Endothelial cell of umbilical vein (primary cell): ENCODE measurements around the gene LACTB. TPM values are rescaled to one million over a fixed set of nuclear protein-coding genes. Genes with fewer than 3 reads are reported as not detected.

Source experiments
- BruUV-seq: library from RNA; stranded (reverse); fragments of 400-500 nt; replicated peaks from 2 replicates; lab custom pipeline; 2021; lab: Mats Ljungman, UMichigan
- CTCF ChIA-PET: fragments of 300-600, 350-600 bp; sonication (Branson Sonifier 250); formaldehyde crosslinking; loops from one replicate; lab custom pipeline; 2021; ENCODE audit warnings: antibody characterized with exemption, inconsistent platforms; lab: Charles Lee
- POLR2A ChIA-PET: fragments of 300-600, 350-600 bp; sonication (Branson Sonifier 250); formaldehyde crosslinking; loops from one replicate; lab custom pipeline; 2021; ENCODE audit warnings: antibody characterized with exemption, inconsistent platforms; lab: Charles Lee
- DNase-seq: peaks from one replicate; pipeline ENCODE4 v3.0.0-alpha.2; 2011; ENCODE audit warnings: low read depth, low spot score
- FAIRE-seq: peaks from 2 replicates; lab custom pipeline; 2011; peaks lifted over from hg19 to GRCh38; lab: Jason Lieb, UNC
- H2AFZ ChIP-seq: 2 replicates; pipeline ENCODE4 v1.6.0; 2012; ENCODE audit warnings: low read depth, low read length, control low read depth, inconsistent platforms
- H3K27ac ChIP-seq: 2 replicates; pipeline ENCODE4 v1.5.1; 2011; ENCODE audit warnings: low read depth, mild to moderate bottlenecking, control low read depth, low read length, moderate library complexity; ENCODE audit not compliant: insufficient read depth
- H3K27me3 ChIP-seq, 2 experiments: 2 replicates each; pipeline versions ENCODE4 v1.6.0 to v1.6.1; 2011; ENCODE audit warnings: low read length in 2 of 2, mixed read lengths in 1 of 2; ENCODE audit not compliant: control insufficient read depth in 2 of 2, insufficient read depth in 2 of 2
- H3K36me3 ChIP-seq, 2 experiments: 2 replicates in 1 of 2; 3 replicates in 1 of 2; pipeline ENCODE4 v1.5.1; 2011; ENCODE audit warnings: low read length in 2 of 2, mild to moderate bottlenecking in 1 of 2, moderate library complexity in 1 of 2; ENCODE audit not compliant: control insufficient read depth in 2 of 2, insufficient read depth in 2 of 2; ENCODE audit errors: extremely low read depth in 1 of 2
- H3K4me1 ChIP-seq: 3 replicates; pipeline ENCODE4 v1.5.1; 2011; ENCODE audit warnings: mild to moderate bottlenecking, low read length; ENCODE audit not compliant: control insufficient read depth, insufficient read depth; ENCODE audit errors: extremely low read depth
- H3K4me2 ChIP-seq: 2 replicates; pipeline ENCODE4 v1.6.1; 2011; ENCODE audit warnings: low read length, control low read depth, mixed read lengths; ENCODE audit not compliant: insufficient read depth
- H3K4me3 ChIP-seq, 3 experiments: fragments of 200-600 bp in 1 of 3; sonication (generic), shearing (Covaris generic) in 1 of 3; replicated peaks in 1 of 3; 2 replicates each; pipeline ENCODE4 v1.5.1; 2011 to 2016; ENCODE audit warnings: control low read depth in 3 of 3, low read length in 3 of 3, mild to moderate bottlenecking in 2 of 3, inconsistent platforms in 1 of 3, low read depth in 1 of 3, moderate library complexity in 1 of 3; ENCODE audit not compliant: insufficient read depth in 1 of 3
- H3K79me2 ChIP-seq: 2 replicates; pipeline ENCODE4 v1.6.0; 2012; ENCODE audit warnings: low read length, inconsistent platforms; ENCODE audit not compliant: control insufficient read depth, insufficient read depth
- H3K9ac ChIP-seq: replicated peaks from 2 replicates; pipeline ENCODE3; 2011; ENCODE audit warnings: low read length, control low read depth; ENCODE audit not compliant: insufficient read depth; ENCODE audit errors: extremely low read depth
- H3K9me1 ChIP-seq: replicated peaks from 3 replicates; pipeline ENCODE4 v1.6.0; 2011; ENCODE audit warnings: mild to moderate bottlenecking, low read length; ENCODE audit not compliant: control insufficient read depth, insufficient read depth; ENCODE audit errors: extremely low read depth
- H3K9me3 ChIP-seq: replicated peaks from 2 replicates; pipeline ENCODE4 v1.5.1; 2012; ENCODE audit warnings: low read length, inconsistent platforms; ENCODE audit not compliant: control insufficient read depth, insufficient read depth
- H4K20me1 ChIP-seq: replicated peaks from 2 replicates; pipeline ENCODE3; 2011; ENCODE audit warnings: mild to moderate bottlenecking, low read length; ENCODE audit not compliant: control insufficient read depth, insufficient read depth; ENCODE audit errors: extremely low read depth
- CTCF ChIP-seq, 2 donors: IDR thresholded peaks; 1 replicate in 1 of 2; 2 replicates in 1 of 2; pipeline ENCODE4 v1.5.1; 2011; ENCODE audit warnings: low read length in 2 of 2, mild to moderate bottlenecking in 2 of 2, moderate library complexity in 2 of 2, control low read depth in 1 of 2, inconsistent platforms in 1 of 2, low read depth in 1 of 2; ENCODE audit not compliant: insufficient read depth in 1 of 2; ENCODE audit errors: extremely low read depth in 1 of 2
- EZH2 ChIP-seq: IDR thresholded peaks from 2 replicates; pipeline ENCODE4 v1.6.1; 2012; ENCODE audit warnings: borderline replicate concordance, low read depth, mild to moderate bottlenecking, moderate library complexity, low read length, inconsistent platforms; ENCODE audit not compliant: severe bottlenecking
- FOS ChIP-seq: IDR thresholded peaks from 2 replicates; pipeline ENCODE4 v1.6.1; 2011; ENCODE audit warnings: mild to moderate bottlenecking, low read length, moderate library complexity, borderline replicate concordance; ENCODE audit not compliant: insufficient read depth
- GATA2 ChIP-seq: IDR thresholded peaks from 2 replicates; pipeline ENCODE4 v1.7.0; 2011; ENCODE audit warnings: low read depth, mild to moderate bottlenecking, moderate library complexity, mixed read lengths, low read length; ENCODE audit not compliant: insufficient read length, insufficient read depth
- JUN ChIP-seq: IDR thresholded peaks from 2 replicates; pipeline ENCODE4 v1.6.1; 2011; ENCODE audit warnings: borderline replicate concordance, low read depth; ENCODE audit not compliant: insufficient read length, insufficient read depth
- MAX ChIP-seq: IDR thresholded peaks from 2 replicates; pipeline ENCODE4 v1.6.1; 2011; ENCODE audit not compliant: insufficient read depth, insufficient read length
- MYC ChIP-seq: IDR thresholded peaks from one replicate; pipeline ENCODE4 v1.6.1; 2011; ENCODE audit warnings: mild to moderate bottlenecking, low read depth, low read length
- POLR2A ChIP-seq: IDR thresholded peaks from 2 replicates; pipeline ENCODE4 v1.6.1; 2012; ENCODE audit warnings: low read depth, mild to moderate bottlenecking, control low read depth, low read length
- POLR2AphosphoS5 ChIP-seq: IDR thresholded peaks from 2 replicates; pipeline ENCODE4 v1.6.1; 2012; ENCODE audit warnings: low read depth, mild to moderate bottlenecking, control low read depth, low read length, moderate library complexity; ENCODE audit not compliant: insufficient read depth
- dilution Hi-C: fragments of 300-500 bp; cut with MboI; formaldehyde crosslinking; loops from one replicate; pipeline ENCODE4 v1.15.0; 2019; ENCODE audit warnings: low sequenced_read_pairs; ENCODE audit not compliant: extremely low pct_ligation_motif_present
- intact Hi-C: fragments of 100-400 bp; cut with micrococcal nuclease; formaldehyde crosslinking; loops from one replicate; pipeline ENCODE4 v1.10.0; 2022
- polyA plus RNA-seq, 4 experiments: library from polyadenylated mRNA; depleted of rRNA in 3 of 4; stranded (reverse) in 3 of 4; unstranded in 1 of 4; fragments of >200 nt; gene quantifications; 2 replicates each; pipeline versions ENCODE4 v1.2.1 to v1.2.3, GENCODE V29; 2011 to 2012; ENCODE audit warnings: missing spikeins in 1 of 4
- total RNA-seq: library from RNA; stranded (reverse); gene quantifications from 2 replicates; pipeline ENCODE4 v1.2.3, GENCODE V29; 2021

The LACTB gene
- total and polyA plus RNA-seq, 2 donors (not counting 3 experiments of a cell fraction or from before 2014, with no cell fraction given), result 14.0 to 26.1 TPM

- no peak overlapping the region for H3K4me3 ChIP-seq
- ChIA-PET POLR2A (no interaction called here), CTCF (interaction anchor here (1.9 to 5.8 kb wide), 2 partner anchors 44 to 310 kb away, joined by 6 to 36 read pairs; no protein-coding TSS in a partner anchor)
- intact Hi-C loops (loop anchor here (10.0 kb wide), 1 partner anchor 697 kb away; the partner anchor contains the start of gene TLN2), dilution Hi-C loops (no loop called here)
- no peaks in the 10 kb centered on the region for H3K9me3 ChIP-seq
- BruUV-seq, result no TSS peak
- TF ChIP-seq CTCF (IDR thresholded peaks at IDR 0.05; ENCODE audit: extremely low read depth in 1 of 2, insufficient read depth in 1 of 2, low read depth in 1 of 2, low read length in 2 of 2) (no peak), FOS (no peak), MAX (no peak), POLR2AphosphoS5 (no peak), POLR2A (no peak), JUN (no peak), EZH2 (no peak), MYC (no peak), GATA2 (no peak)
- H4K20me1 ChIP-seq, result no peaks in the 10 kb centered on the region
- DNase-seq (no peak), FAIRE-seq (no peak)
- no peak overlapping the region for H3K9ac ChIP-seq
- H3K9me1 ChIP-seq, result no peaks in the 10 kb centered on the region
- no peaks in the 10 kb centered on the region for H3K27me3 ChIP-seq
- peaks cover 12% of the 10 kb centered on the region for H3K4me1 ChIP-seq
- H2AFZ ChIP-seq, result no peak overlapping the region
- no peak overlapping the region for H3K4me2 ChIP-seq
- no peaks in the 10 kb centered on the region for H3K36me3 ChIP-seq
- H3K79me2 ChIP-seq, result no peaks in the 10 kb centered on the region
- no peak overlapping the region for H3K27ac ChIP-seq
Observed at GRCh38 chr15:63091679-63092446, 29.8 kb upstream of the LACTB start.
